GM11168 (cell line): ENCODE data around the gene IGFALS.

ENCODE experiments used
- in situ Hi-C: fragments of 300-500 bp; cut with MboI; formaldehyde crosslinking; loops from one replicate; pipeline ENCODE4 v1.12.0; 2022; ENCODE audit warnings: low sequenced_read_pairs; ENCODE audit not compliant: unreplicated experiment

Gene IGFALS

DNA sequence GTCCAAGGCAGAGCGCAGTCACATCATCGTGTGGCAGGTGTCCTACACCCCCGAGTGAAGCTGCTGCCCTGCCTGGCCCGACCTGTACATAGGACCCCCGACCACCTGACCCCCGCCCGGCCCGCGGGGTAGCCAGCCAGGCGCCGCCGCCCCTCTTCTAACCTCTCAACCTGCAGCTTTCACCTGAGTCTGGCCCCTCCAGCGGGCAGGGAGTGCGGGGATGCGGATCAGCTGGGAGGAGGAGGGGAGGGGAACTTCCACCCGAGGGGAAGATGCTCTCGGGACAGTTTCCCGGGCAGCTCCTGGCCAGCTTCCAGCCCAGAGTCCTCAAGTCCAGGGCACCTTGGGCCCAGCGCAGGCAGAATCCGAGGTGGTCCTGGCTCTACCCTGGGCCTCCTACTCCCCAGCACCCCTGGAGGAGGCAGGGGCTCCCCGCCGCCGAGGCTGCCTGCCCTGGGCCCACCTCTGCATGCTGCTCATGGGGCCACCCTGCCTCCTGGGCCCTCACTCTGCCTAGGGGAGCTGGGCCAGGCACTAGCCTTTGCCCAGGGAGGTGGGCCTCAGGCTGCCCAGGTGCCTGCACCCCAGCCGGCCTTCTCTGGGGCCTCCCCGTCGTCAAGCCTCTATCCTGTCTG lies 24.6 kb downstream of the IGFALS start:
- in situ Hi-C loops = no loop called here

DNA sequence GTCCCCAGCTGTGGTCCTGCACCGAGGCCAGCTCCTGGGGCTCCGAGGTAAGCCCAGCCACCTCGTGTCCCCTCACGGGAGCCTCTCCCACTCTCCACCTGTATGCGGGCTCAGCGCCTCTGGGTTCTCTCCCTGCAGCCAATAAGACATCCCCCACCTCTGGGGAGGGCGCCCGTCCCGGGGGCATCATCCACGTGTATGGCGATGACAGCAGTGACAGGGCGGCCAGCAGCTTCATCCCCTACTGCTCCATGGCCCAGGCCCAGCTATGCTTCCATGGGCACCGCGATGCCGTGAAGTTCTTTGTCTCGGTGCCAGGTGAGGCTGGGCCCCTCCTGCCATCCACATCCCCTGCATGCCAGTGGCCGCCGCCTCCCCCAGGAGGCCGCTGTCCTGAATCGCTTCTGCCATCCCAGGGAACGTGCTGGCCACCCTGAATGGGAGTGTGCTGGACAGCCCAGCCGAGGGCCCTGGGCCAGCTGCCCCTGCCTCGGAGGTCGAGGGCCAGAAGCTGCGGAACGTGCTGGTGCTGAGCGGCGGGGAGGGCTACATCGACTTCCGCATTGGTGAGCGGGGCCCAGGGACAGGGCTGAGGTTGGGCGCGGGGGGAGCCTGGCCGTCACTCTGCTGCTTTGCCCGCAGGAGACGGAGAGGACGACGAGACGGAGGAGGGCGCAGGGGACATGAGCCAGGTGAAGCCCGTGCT lies 25.3 kb downstream of the IGFALS start:
- in situ Hi-C loops = no loop called here

DNA sequence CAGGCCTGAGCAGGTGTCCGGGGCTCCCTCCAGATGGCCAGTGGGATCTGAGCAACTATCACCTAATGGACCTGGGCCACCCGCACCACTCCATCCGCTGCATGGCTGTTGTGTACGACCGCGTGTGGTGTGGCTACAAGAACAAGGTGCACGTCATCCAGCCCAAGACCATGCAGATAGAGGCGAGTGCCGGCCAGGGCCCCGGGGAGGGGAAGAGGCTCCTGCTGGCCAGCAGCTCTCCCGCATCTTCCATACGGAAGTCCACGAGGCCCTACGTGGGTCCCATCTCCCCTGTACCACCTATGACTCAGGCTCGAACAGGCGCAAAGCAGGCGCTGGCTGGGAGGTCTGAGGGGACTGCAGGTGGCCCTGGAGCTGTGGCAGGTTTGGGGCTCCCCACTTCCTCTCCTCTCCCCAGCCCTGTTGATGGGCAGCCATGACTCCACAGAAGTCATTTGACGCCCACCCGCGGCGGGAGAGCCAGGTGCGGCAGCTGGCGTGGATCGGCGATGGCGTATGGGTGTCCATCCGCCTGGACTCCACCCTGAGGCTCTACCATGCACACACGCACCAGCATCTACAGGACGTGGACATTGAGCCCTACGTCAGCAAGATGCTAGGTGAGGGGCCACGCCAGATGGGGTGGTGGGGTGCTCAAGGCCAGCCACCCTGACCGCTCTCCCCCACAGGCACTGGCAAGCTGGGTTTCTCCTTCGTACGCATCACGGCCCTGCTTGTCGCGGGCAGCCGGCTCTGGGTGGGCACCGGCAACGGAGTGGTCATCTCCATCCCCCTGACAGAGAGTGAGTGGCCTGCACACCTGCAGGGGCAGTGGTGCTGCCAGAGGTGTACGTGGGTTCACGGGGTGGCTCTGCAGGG lies 26.1 kb downstream of the IGFALS start:
- in situ Hi-C loops = no loop called here

DNA sequence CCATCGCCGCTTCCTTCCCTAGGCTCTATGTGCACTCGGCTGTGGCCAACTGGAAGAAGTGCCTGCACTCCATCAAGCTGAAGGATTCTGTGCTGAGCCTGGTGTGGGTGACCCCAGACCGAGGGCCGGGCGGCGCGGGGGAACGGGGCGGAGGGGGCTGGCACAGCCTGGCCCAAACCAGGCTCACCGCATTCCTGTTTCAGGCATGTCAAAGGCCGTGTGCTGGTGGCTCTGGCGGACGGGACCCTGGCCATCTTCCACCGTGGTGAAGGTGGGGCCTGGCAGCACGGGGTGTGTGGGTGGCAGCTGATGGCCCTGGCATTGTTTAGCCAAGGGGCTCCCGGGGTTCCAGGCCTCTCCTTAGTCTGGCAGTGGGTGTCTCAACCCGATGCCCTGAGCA lies 26.8 kb downstream of the IGFALS start:
- in situ Hi-C loops = no loop called here

DNA sequence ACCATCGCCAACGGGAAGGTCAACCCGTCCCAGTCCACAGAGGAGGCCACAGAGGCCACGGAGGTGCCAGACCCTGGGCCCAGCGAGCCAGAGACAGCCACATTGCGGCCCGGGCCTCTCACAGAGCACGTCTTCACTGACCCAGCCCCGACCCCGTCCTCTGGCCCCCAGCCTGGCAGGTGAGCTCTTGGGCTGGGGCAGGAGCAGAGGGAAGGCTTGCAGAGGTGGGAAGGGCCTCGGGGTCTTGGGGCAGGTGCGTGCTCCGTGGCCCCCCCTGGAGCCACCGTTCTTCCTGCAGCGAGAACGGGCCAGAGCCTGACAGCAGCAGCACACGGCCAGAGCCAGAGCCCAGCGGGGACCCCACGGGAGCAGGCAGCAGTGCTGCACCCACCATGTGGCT lies 27.3 kb downstream of the IGFALS start:
- in situ Hi-C loops = no loop called here

DNA sequence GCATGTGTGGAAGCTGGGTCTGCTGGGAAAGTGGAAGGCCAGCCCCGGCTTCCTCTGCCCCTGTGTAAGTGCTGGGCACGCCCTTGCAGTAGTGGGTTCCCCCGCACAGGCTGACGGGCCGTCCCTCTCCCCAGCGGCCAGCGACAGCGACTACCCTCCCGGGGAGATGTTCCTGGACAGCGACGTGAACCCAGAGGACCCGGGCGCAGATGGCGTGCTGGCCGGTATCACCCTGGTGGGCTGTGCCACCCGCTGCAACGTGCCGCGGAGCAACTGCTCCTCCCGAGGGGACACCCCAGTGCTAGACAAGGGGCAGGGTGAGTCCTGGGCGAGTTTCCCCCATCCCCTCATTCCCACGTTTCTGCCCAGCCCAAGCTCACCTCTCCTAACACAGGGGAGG lies 27.7 kb downstream of the IGFALS start:
- in situ Hi-C loops = no loop called here

DNA sequence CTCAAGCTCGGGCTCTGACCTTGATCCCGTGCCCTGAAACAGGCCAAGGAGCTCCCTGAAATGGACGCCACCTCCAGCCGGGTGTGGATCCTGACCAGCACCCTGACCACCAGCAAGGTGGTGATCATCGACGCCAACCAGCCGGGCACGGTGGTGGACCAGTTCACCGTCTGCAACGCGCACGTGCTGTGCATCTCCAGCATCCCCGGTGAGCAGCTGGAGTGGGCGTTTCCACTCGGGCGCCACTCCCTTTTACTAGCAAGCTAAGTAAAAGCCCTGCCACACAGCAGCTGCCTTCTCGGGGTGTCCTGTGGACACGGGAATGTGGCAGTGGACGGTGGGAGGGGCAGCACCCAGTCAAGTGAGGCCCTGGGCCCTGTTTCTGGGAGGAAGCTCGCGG lies 28.5 kb downstream of the IGFALS start:
- in situ Hi-C loops = no loop called here

DNA sequence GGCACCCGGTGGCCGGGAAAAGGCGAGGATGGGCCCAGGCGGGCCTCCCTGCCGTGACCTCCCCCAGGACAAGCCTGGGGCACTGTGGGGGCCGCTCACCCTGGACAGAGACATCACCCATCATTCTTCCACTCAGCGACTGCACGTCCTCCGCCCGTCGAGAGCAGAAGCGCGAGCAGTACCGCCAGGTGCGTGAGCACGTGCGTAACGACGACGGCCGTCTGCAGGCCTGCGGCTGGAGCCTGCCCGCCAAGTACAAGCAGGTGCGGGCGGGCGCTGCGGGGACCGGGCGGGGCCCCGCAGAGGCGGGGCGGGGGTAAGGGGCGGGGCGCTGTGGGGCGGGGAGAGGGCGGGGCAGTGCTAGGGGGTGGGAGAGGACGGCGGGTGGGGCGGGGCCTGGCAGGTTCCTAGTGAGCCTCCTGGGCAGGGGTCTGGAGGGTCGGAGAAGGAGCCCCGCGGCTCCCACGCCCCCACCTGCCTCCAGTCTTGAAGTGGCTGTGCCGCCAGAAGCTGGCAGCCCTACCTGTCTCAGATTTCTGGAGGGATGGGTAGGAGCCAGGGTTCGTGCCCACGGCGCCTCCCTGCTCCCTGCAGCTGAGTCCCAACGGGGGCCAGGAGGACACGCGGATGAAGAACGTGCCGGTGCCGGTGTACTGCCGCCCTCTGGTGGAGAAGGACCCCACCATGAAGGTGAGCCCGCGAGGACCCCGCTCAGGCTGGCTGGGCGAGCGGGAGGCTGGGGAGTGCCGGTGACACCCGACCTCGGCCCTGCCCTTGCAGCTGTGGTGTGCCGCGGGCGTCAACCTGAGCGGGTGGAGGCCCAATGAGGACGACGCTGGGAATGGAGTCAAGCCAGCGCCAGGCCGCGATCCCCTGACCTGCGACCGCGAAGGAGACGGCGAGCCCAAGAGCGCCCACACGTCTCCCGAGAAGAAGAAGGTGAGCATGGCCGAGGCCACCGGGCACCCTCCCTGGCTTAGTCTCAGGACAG lies 29.7 kb downstream of the IGFALS start:
- in situ Hi-C loops = no loop called here

DNA sequence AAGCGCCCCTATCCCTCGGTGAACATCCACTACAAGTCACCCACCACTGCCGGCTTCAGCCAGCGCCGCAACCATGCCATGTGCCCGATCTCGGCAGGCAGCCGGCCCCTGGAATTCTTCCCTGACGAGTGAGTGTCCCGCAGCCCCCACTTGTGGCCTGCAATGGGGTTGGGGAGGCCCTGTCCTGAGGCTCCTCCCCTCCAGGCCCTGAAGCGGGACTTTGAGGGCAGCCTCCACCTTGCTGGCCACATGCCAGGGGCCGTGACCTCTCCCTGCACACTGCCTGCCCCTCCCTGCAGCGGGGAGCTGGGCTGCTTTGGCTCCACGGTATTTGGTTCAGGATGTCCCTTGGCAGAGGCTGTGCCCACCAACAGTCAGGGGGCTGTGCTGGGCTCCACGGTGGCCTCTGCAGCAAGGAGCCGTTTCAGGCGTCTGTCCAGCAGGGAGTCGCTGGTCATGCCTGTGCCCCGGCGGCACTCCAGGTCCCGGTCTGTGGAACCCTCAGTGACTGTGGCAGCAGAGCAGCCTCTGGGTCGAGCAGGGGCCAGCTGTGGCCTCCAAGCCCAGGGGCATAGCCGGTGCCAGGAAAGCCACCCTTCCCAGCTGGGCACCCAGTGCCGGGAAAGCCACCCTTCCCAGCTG lies 30.5 kb downstream of the IGFALS start:
- in situ Hi-C loops = no loop called here

DNA sequence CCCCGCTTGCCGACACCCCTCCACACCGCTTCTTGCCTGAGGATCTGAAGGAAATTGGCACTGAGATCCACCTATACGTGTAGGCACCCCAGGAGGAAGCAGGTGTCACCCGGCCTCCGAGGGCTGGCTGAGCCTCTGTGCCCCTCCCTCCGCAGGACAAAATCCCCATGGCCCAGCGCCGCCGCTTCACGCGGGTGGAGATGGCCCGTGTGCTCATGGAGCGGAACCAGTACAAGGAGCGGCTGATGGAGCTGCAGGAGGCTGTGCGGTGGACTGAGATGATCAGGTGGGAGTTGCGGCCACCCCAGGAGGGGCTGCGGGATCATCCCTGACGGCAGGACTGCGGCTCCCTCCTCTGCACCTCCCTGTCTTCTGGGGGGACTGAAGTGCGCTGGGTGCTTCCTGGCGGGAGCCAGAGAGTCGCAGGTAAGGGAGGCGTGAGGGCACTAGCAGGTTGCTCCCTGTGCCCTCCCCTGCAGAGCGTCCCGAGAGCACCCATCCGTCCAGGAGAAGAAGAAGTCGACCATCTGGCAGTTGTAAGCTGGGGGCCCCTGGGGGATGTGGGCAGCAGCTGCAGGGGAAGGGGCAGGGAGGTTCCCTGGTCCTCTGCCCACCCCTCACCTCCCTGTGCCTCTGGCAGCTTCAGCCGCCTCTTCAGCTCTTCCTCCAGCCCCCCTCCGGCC lies 31.2 kb downstream of the IGFALS start:
- in situ Hi-C loops = no loop called here

DNA sequence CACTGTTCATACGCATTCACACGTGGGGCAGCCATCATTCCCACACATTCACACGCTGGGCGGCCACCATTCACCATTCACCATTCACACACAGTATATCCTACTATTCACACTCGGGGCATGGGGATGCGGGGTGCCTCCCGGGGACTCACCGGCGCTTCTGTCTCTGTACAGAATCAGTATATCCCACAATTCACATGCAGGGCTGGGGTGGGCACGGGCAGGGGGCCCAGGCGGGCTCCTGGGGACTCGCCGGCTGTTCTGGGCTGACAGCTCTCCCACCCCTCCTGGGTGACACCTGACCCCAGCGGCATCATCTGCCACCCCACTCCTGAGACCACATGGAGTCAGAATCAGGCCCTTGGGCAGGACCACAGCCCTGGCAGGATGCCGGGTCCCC lies 31.8 kb downstream of the IGFALS start:
- in situ Hi-C loops = no loop called here

DNA sequence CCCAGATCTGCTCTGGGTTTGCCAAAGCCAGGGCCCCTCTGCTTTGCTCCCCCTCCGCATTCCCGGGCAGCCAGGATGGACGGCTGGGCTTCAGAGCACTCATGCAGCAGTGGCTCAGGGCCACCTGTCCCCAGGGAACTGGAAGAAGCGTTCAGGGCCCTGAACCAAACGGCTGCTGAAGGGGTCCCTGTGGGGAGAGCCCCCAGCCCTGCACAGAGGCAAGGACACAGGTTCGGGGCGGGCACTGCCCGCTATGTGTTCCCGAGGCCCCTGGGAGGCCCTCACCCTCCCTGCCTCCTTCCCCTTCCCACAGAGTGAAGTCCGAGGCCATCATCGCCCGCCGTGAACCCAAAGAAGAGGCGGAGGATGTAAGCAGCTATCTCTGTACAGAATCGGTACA lies 32.6 kb downstream of the IGFALS start:
- in situ Hi-C loops = no loop called here

DNA sequence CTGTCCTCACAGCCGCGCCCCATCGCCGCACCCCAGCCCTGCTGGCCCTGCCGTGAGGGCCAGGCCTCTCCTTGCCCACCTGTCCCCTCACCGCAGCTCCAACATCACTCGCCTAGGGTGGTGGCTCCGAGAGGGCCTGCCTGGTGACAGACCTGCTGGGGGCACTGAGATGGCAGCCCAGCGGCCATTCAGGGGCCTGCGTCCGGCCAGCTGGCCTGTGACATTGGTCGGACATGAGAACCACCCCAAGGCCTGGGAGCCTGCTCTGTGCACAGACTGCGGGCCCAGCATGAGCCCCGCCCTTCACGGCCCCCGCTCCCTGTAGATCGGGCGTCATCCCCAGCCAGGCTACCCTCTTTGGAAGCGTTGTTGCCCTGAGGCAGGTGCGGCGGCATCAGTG lies 34.0 kb downstream of the IGFALS start:
- in situ Hi-C loops = no loop called here

DNA sequence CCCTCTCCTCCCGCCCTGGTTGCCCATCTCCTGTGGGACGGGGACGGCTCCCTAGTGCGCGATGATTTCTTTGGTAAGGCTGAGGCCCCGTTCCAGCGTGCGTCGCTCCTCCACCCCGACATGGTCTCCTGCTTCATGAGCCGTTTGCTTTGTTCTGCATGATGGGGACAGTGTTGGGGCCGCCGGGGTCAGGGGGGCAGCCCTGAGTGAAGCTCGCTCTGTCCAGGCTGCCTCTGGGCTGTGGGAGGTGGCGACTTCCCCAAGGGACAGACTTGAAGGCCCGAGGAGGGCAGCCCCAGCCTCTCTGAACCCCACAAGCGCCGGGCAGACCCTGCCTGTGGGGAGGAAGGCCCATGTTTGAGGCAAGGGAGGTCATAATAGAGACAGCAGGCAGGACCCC lies 34.6 kb downstream of the IGFALS start:
- in situ Hi-C loops = no loop called here

DNA sequence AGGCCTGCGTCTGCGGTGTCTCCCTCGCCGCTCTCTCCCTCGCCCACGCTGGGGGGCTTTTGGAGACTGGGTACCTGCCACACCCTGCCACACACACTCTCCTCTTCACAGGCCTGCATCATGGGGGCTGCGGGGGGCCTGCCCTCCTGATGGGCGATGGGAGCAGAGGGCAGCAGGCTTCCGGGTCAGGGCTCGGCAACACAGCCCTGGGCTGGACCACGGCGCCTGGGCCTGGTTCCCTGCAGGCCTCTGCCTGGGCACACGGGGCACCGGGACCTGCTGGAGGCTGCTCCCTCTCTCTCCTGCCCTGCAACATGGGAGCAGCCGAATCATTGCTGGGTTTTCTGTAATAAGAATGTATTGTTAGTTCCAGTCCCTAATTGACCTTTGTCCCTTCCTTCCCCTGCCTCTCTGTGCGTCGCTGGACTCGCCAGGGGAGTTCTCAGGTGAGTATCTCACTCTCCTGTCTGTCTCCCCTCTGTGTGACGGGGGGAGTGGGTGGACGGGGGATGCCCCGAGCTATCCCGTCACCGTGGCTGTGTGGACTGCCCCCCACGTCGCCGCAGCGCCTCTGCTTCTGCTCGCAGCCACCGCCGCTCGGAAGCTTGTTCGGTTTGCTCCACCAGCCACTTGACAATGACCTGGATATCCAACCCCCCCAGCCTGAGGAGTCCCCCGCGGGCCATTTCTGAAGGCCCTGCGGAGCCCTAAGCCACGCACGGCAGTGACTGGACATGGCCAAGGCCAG lies 35.6 kb downstream of the IGFALS start:
- in situ Hi-C loops = no loop called here

DNA sequence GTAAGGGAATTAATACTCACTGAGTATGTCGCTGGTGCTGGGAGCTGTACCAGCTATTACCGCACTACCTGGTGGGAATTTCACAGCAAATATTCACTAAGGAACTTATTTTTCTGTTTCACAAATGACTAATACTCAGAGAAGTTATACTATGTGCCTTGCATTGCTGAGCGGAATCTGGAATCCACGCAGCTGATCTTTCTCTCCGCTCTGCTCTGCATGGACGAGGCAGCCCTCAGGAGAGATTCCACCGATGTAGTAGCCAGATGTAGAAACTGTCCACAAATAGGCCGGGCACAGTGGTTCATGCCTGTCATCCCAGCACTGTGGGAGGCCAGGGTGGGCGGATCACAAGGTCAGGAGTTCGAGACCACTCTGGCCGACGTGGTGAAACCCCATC lies 39.3 kb downstream of the IGFALS start:
- in situ Hi-C loops = no loop called here

DNA sequence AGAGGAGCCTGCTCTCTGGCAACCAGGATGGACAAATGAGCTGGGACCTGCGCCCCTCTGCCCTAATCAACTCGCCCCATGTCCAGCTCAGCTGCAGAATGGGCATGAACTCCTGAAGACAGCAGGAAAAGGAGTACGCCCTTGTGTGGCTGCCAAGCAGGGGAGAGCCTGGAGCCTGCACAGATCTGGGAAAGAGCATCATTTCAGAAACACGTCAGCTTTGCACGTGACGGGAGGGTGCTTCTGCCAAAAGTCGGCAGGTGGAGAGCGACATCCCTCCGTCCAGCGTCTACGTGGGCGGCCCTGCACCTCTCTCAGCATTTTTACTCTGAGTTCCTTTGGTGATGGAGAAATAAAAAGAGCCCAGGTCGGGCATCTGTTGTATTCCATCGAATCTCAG lies 40.7 kb downstream of the IGFALS start:
- in situ Hi-C loops = no loop called here

DNA sequence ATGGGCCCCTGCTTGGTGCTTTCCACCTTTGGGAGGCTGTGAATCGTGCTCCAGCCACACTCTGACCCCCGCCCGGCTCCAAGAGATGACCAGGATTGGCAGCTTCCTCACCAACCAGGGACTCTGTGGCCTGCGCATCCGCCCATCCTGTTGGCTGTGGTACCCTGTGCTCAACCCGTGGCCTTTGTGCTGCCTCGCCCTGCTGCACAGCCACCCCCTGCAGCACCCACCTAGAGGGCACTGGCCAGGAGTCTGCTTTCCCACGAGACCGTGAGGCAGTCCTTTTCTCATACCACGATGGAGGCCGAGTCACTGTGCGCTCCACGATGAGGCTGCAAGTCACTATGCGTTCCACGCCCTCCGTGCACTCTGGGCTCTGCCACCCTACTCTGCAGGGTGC lies 41.6 kb downstream of the IGFALS start:
- in situ Hi-C loops = no loop called here
